IMR-90 (cell line): ENCODE results near the gene C1GALT1.

Experiments
- CTCF ChIP-seq: conservative IDR thresholded peaks from 2 replicates; pipeline ENCODE4 v1.5.1; 2012; ENCODE audit warnings: mild to moderate bottlenecking, low read depth, low read length, improper control_type of control experiment
- RFX5 ChIP-seq: IDR thresholded peaks from 2 replicates; pipeline ENCODE4 v1.8.0; 2012; ENCODE audit warnings: low read depth, mild to moderate bottlenecking, low read length, moderate library complexity

DNA sequence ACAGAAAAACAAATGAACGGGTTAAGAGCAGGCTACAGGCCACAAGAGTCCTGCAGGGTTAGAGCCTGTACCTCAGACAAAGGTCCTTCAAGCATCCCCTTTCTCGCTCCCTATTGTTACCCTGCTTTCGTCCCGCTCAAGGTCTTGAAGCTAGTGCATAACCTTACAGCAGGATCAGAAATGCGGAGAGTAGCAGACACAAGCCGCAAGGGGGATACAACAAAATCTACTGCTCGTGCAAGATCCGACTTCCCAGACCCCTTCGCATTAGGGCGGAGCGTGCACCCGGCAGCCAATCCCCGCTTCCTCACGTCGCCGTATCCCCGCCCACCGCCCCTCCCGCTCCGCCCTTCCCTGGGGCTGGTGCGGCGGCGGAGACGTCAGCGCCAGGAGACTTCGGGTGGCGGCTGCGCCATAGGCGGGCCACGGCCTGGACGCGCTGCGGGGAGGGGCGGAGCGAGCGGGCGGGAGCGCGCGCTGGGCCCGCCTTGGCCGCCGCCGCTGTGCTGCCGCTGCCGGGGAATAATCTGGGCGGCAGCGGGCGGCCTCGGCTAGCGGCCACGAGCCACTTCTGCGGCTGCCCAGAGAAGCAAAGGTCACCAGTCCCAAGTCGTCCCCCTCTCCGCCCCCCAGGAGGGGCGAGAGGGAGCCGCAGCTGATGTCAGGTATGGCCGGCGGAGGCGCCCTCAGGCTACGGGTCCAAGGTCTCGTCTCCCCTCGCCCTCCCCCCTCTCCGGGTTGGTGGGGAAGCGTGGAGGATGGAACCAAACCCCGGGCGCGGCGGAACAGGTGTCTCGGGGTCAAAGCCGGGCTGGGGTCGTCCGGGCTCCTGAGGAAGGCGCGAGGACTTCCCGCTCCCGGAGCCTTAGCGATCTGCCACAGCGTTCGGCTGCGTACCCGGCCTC is at the start of gene C1GALT1:
- TF ChIP-seq RFX5, result no peak
- TF ChIP-seq CTCF, result peak; percentile 56
